SU-DHL-6 (cell line): ENCODE data around the gene SAPCD2.

ENCODE experiments used
- H2AFZ ChIP-seq: fragments of 200-600 bp; sonication (generic); 2 replicates; pipeline ENCODE4 v1.6.1; 2014; ENCODE audit warnings: low read depth, mild to moderate bottlenecking, moderate library complexity, mixed read lengths, antibody characterized with exemption, low read length; ENCODE audit not compliant: severe bottlenecking
- H3F3A ChIP-seq: fragments of 200-600 bp; shearing (Covaris generic); 2 replicates; pipeline ENCODE4 v1.6.0; 2016; ENCODE audit warnings: antibody characterized with exemption, mild to moderate bottlenecking; ENCODE audit not compliant: insufficient read depth
- H3K27ac ChIP-seq: fragments of 200-600 bp; sonication (generic); 2 replicates; pipeline ENCODE4 v1.5.1; 2016; ENCODE audit warnings: low read depth, mild to moderate bottlenecking, low read length, moderate library complexity, mixed read lengths
- H3K27me3 ChIP-seq: fragments of 200-600 bp; sonication (generic), shearing (Covaris generic); 2 replicates; pipeline ENCODE4 v1.6.0; 2014; ENCODE audit warnings: mild to moderate bottlenecking, low read length
- H3K36me3 ChIP-seq: fragments of 200-600 bp; sonication (generic); 2 replicates; pipeline ENCODE4 v1.6.1; 2014; ENCODE audit warnings: mild to moderate bottlenecking, low read length, mixed read lengths
- H3K4me2 ChIP-seq: fragments of 300-600, 200-600 bp; shearing (Covaris generic), sonication (generic); 2 replicates; pipeline ENCODE4 v1.6.0; 2014; ENCODE audit warnings: low read length, low read depth, mild to moderate bottlenecking; ENCODE audit not compliant: poor library complexity, severe bottlenecking
- H3K4me3 ChIP-seq: fragments of 200-600 bp; sonication (generic); 2 replicates; pipeline ENCODE4 v1.5.1; 2014; ENCODE audit warnings: antibody characterized with exemption, low read length, mild to moderate bottlenecking, mixed read lengths; ENCODE audit not compliant: insufficient read depth, poor library complexity, severe bottlenecking
- H3K79me2 ChIP-seq: fragments of 200-600 bp; sonication (generic); 2 replicates; pipeline ENCODE4 v1.6.1; 2014; ENCODE audit warnings: mild to moderate bottlenecking, low read length, moderate library complexity; ENCODE audit not compliant: insufficient read depth
- H3K9ac ChIP-seq: fragments of 200-600 bp; sonication (generic); 2 replicates; pipeline ENCODE4 v1.7.0; 2014; ENCODE audit warnings: mild to moderate bottlenecking, low read length
- H3K9me2 ChIP-seq: fragments of 200-600 bp; sonication (generic); replicated peaks from 2 replicates; pipeline ENCODE4 v1.6.1; 2014; ENCODE audit warnings: low read length; ENCODE audit not compliant: insufficient read depth
- H3K9me3 ChIP-seq: fragments of 200-600 bp; sonication (generic); 2 replicates; pipeline ENCODE4 v1.6.1; 2014; ENCODE audit warnings: low read length, mixed read lengths; ENCODE audit not compliant: insufficient read depth
- H4K20me1 ChIP-seq: fragments of 200-600 bp; sonication (generic); 2 replicates; pipeline ENCODE4 v1.6.1; 2014; ENCODE audit warnings: low read depth, mild to moderate bottlenecking, antibody characterized with exemption, low read length, moderate library complexity, mixed read lengths
- CTCF ChIP-seq: fragments of 200-600 bp; sonication (generic); IDR thresholded peaks from one replicate; pipeline ENCODE4 v1.5.1; 2017; ENCODE audit warnings: antibody characterized with exemption, mild to moderate bottlenecking, low read length, moderate library complexity; ENCODE audit not compliant: insufficient read depth, poor library complexity, severe bottlenecking
- EZH2phosphoT487 ChIP-seq: fragments of 200-600 bp; sonication (generic), shearing (Covaris generic); conservative IDR thresholded peaks from 2 replicates; pipeline ENCODE4 v1.6.1; 2018; ENCODE audit warnings: mild to moderate bottlenecking, antibody characterized with exemption, low read length, moderate library complexity, mixed read lengths

Gene SAPCD2

GRCh38 chr9:137058521-137059234 is 11.7 kb downstream of the SAPCD2 start:
- TF ChIP-seq CTCF (no peak), EZH2phosphoT487 (no peak)
- Histone ChIP-seq H3F3A (peaks cover 3% of the 10 kb centered on the region; the same call in 1 of the 2 replicates), H3K9me2 (no peaks in the 10 kb centered on the region), H3K79me2 (no peaks in the 10 kb centered on the region), H3K4me3 (no peak overlapping the region), H3K4me2 (no peak overlapping the region), H2AFZ (no peak overlapping the region), H4K20me1 (no peaks in the 10 kb centered on the region), H3K36me3 (no peaks in the 10 kb centered on the region), H3K9me3 (no peaks in the 10 kb centered on the region), H3K27me3 (no peaks in the 10 kb centered on the region), H3K27ac (no peak overlapping the region), H3K9ac (no peak overlapping the region)

GRCh38 chr9:137057545-137057944 is 12.8 kb downstream of the SAPCD2 start:
- Histone ChIP-seq H3K4me3 (no peak overlapping the region), H3K9ac (no peak overlapping the region), H3K27ac (no peak overlapping the region), H2AFZ (no peak overlapping the region), H3K9me3 (no peaks in the 10 kb centered on the region), H3F3A (peaks cover 3% of the 10 kb centered on the region; the same call in 1 of the 2 replicates), H3K27me3 (no peaks in the 10 kb centered on the region), H3K9me2 (no peaks in the 10 kb centered on the region), H3K36me3 (no peaks in the 10 kb centered on the region), H3K79me2 (no peaks in the 10 kb centered on the region), H3K4me2 (no peak overlapping the region), H4K20me1 (no peaks in the 10 kb centered on the region)
- TF ChIP-seq EZH2phosphoT487 (no peak), CTCF (no peak)

GRCh38 chr9:137056739-137057415 is 13.5 kb downstream of the SAPCD2 start:
- H3K4me3 ChIP-seq: no peak overlapping the region
- TF ChIP-seq CTCF: no peak
- no peak for TF ChIP-seq EZH2phosphoT487
- H3K9me3 ChIP-seq: no peaks in the 10 kb centered on the region
- H3K27me3 ChIP-seq: no peaks in the 10 kb centered on the region
- H3K27ac ChIP-seq: no peak overlapping the region
- H2AFZ ChIP-seq: no peak overlapping the region
- no peak overlapping the region for H3K4me2 ChIP-seq
- no peaks in the 10 kb centered on the region for H4K20me1 ChIP-seq
- H3K9ac ChIP-seq: no peak overlapping the region
- H3K79me2 ChIP-seq: no peaks in the 10 kb centered on the region
- H3K36me3 ChIP-seq: no peaks in the 10 kb centered on the region
- H3F3A ChIP-seq: 0 out of 2 replicates have a peak, but pooled peaks cover under 1% of the 10 kb centered on the region
- no peaks in the 10 kb centered on the region for H3K9me2 ChIP-seq
